Amniotic epithelial cell (primary cell): ENCODE measurements around the gene CCDC15.
"Not testable (repeated sequence)": the region's sequence is repeated elsewhere in the genome, so short reads cannot be mapped to it uniquely, and the experiment has no call there.

Source experiments
- DNase-seq: peaks from one replicate; pipeline ENCODE4 v3.0.0-alpha.2; 2010; ENCODE audit warnings: low read depth

CCDC15 gene

GRCh38 chr11:124941703-124942102 lies 12.3 kb upstream of the CCDC15 start:
- DNase-seq: no peak

DNA sequence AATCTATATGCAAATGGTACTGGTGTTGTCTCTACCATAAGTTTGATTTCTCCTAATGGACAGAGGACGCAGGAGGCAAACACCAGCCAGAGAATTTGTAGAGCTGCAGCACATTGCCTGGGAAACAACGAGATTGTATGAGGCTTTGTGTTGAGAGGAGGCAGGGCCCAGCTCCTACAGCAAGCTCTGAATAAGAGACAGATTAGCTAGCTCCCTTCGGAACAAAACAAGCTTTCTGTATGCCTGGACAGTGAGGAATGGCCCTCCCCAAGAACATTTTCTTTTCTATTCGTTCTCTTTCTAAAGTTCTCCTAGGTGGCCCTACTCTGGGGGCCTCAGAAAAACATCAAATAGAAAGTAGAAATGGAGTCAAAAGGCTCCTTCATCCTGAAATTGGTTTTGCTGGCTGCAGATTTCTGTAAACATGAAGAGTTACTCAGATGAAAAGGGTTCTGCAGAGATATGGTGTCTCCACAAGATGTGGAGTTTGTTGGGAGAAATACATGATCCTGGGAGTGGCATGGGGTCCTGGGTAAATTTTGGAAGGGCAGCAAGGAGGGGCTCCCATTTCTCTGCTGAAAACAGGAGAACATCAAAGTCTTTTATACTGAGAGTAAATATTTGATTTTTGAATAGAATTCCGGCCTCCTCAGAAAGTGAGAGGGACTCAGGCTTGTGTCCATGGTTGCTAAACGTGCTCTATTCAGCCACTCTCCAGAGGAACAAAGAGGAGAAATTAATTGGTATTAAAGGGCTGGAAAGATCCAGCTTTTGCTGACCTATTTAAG lies 11.3 kb upstream of the CCDC15 start:
- DNase-seq: no peak

GRCh38 chr11:124943254-124943616 lies 10.8 kb upstream of the CCDC15 start:
- no peak for DNase-seq

- DNase-seq: no peak
Measured at GRCh38 chr11:124943741-124944140, 10.3 kb upstream of the CCDC15 start.

GRCh38 chr11:124944565-124944964 lies 9.4 kb upstream of the CCDC15 start:
- no peak for DNase-seq

- DNase-seq: no peak
Measured at GRCh38 chr11:124945826-124946225, 8.2 kb upstream of the CCDC15 start.

- no peak for DNase-seq
Measured at GRCh38 chr11:124946735-124947141, 7.3 kb upstream of the CCDC15 start.

- no peak for DNase-seq
Measured at GRCh38 chr11:124950601-124951330, 3.2 kb upstream of the CCDC15 start.

DNA sequence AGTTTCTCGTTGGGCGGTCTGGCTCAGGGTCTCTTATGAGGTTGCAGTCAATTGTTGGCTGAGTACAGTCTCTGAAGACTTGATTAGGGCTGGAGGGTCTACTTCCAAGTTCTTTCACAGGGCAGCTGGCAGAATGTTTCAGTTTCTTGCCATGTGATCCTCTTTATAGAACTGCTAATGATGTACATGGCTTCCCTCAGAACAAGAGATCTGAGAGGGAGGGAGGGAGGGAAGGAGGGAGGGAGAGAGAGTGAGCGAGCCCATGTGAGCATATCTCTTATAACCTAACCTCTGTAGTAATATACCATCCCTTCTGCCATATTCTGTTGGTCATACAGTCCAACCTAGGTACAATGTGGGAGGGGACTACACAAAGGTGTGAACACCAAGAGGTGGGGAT lies 2.7 kb upstream of the CCDC15 start:
- no peak for DNase-seq

- no peak for DNase-seq
Measured at GRCh38 chr11:124954590-124954955, 571 bp downstream of the CCDC15 start.

DNA sequence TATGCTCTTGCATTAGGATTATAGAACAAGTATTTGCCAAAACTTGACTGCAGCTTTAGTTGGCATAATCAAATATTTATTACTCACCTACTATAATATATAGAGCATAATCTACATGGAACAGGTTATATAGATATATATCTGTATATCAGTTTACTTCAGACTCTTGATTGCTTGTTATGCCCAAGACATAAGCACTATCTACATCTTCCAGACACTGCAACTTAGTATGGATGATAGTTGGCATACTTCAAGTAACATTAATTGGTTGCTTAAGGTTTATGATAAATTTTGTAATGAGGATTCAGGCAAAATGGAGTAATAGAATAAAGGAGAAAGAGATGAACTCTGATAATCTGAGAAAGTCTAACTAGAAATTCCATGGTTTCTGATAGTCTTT lies 1.0 kb downstream of the CCDC15 start:
- DNase-seq: no peak

- DNase-seq: peak; percentile 84
Measured at GRCh38 chr11:124961972-124962609, 8.1 kb downstream of the CCDC15 start.

- not testable (repeated sequence) for DNase-seq
Measured at GRCh38 chr11:124968197-124968596, 14.2 kb downstream of the CCDC15 start.

DNA sequence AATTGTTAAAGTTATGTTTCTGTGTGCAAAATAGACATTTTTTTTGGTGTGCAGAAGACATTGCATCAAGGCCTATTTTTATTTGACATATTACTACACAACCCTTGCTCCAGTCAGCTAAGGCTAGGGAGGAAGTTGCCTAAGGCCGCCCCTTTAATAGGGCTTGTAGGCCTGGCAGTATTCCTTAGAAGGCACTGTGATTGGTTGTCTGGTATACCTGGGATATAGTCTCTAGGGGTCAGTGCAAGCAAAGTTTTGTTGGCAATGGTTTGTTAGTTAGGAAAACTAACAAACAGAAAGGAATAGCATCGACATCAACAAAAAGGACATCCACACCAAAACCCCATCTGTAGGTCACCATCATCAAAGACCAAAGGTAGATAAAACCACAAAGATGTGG lies 16.9 kb downstream of the CCDC15 start:
- peak; percentile 68 for DNase-seq

DNA sequence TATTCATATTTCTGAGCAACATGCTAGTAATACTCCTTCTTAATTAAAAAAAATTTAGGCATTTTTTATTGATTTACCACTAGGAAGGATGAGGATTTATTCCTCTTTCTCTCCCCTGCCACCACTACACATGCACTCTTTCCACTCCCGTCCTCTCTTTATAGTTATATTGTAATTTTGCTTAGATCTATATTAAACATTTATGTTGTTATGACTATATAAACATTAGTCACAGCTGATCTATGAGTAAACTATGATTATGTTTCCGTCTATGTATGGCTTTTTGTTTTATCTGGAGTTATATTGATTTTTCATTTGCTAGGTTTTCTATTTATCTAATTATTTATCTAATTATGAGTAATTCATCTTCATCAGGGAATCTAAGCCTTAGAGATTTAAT lies 17.8 kb downstream of the CCDC15 start:
- no peak for DNase-seq

GRCh38 chr11:124976531-124976930 lies 22.5 kb downstream of the CCDC15 start:
- DNase-seq: no peak

GRCh38 chr11:124977006-124977405 lies 23.0 kb downstream of the CCDC15 start:
- no peak for DNase-seq

- no peak for DNase-seq
Measured at GRCh38 chr11:124978316-124978715, 24.3 kb downstream of the CCDC15 start.

DNA sequence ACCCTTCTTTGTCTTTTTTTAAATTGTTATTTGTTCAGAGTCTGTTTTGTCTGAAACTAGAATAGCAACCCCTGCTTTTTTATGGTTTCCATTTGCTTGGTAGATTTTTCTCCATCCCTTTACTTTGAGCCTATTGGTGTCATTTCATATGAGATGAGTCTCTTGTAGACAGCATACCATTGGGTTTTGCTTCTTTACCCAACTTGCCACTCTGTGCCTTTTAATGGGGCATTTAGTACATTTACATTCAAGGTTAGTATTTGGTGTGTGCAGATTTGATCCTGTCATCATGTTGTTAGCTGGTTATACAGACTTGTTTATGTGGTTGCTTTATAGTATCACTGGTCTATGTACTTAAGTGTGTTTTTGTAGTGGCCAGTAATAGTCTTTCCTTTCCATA lies 28.0 kb downstream of the CCDC15 start:
- no peak for DNase-seq

GRCh38 chr11:124983674-124984511 lies 29.9 kb downstream of the CCDC15 start:
- no peak for DNase-seq

DNA sequence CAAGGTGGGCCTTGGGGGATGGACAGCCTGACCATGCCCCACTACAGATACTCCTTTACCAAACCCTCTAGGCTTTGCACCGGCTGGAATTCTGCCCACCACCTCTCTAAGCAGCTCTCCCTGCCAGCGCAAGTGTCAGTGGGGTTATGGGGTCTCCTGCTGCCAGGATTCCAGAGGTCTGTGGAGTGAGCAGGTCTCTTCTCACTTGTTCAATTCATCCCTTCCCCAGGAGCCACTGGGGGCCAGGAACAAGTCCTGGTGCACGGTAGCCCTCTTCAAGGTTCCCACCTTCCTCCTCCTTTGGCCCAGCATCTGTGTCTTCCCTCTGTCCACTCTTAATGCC lies 30.5 kb downstream of the CCDC15 start:
- DNase-seq: no peak

GRCh38 chr11:124987096-124987495 lies 33.1 kb downstream of the CCDC15 start:
- DNase-seq: no peak
